ENCODE results near the gene EML6. TPM values are rescaled to one million over a fixed set of nuclear protein-coding genes. Genes with fewer than 3 reads are reported as not detected.
A peak's percentile ranks its signal among the peaks of the same experiment; 100 is the strongest.

The EML6 gene
- total RNA-seq, 1 experiment from 2014 or later = 1.5 TPM

GRCh38 chr2:55012672-55013484, 289.4 kb downstream of the EML6 start:
- no peak for TF ChIP-seq CTCF (conservative IDR thresholded peaks at IDR 0.05)
- peaks cover 36 to 56% of the 10 kb centered on the region in 2 experiments for H3K4me1 Mint-ChIP-seq

More at GRCh38 chr2:55012672-55013484, 289.4 kb downstream of the EML6 start:
- Histone ChIP-seq H3K27ac (ENCODE audit: insufficient read length, low read depth, low read length) (no peak overlapping the region), H2AFZ (ENCODE audit: low read length) (no peak overlapping the region), H2BK120ac (ENCODE audit: low read depth, low read length, poor library complexity, severe bottlenecking) (no peak overlapping the region), H2BK20ac (ENCODE audit: low read depth, low read length, poor library complexity, severe bottlenecking) (no peak overlapping the region), H3K23ac (ENCODE audit: insufficient read length, low read depth, low read length) (no peak overlapping the region), H2AK5ac (ENCODE audit: insufficient read length, low read length) (no peak overlapping the region), H3K9me3 (ENCODE audit: control insufficient read depth, low read depth, low read length) (no peaks in the 10 kb centered on the region), H3K23me2 (ENCODE audit: insufficient read length, low read depth, low read length, poor library complexity, severe bottlenecking) (no peaks in the 10 kb centered on the region), H3K56ac (ENCODE audit: insufficient read length, low read depth, low read length) (no peak overlapping the region), H3K27me3 (ENCODE audit: insufficient read depth, low read length) (no peaks in the 10 kb centered on the region), H3K14ac (ENCODE audit: insufficient read depth, low read length) (no peak overlapping the region), H4K20me1 (ENCODE audit: control insufficient read depth, insufficient read depth, insufficient read length) (no peaks in the 10 kb centered on the region), H2BK12ac (ENCODE audit: insufficient read length, low read depth, low read length) (no peak overlapping the region), H3K79me1 (ENCODE audit: insufficient read depth, low read depth, low read length, poor library complexity, severe bottlenecking) (peaks cover 5% of the 10 kb centered on the region), H4K91ac (ENCODE audit: insufficient read length, low read depth, low read length) (no peak overlapping the region), H4K5ac (ENCODE audit: insufficient read length, low read depth, low read length) (no peak overlapping the region), H3K4me2 (ENCODE audit: insufficient read depth, insufficient read length, low read length) (no peak overlapping the region), H2BK15ac (ENCODE audit: low read depth, low read length) (no peak overlapping the region), H3K4me1 (ENCODE audit: insufficient read depth, low read length) (peaks cover 3% of the 10 kb centered on the region; the same call in 1 of the 2 replicates), H3K18ac (ENCODE audit: insufficient read length, low read depth, low read length) (no peak overlapping the region), H3K79me2 (ENCODE audit: insufficient read depth, low read length) (peaks cover 37% of the 10 kb centered on the region), H4K8ac (replicated peaks; ENCODE audit: insufficient read length, low read depth, low read length) (no peak overlapping the region), H2BK5ac (ENCODE audit: insufficient read length, low read length) (no peak overlapping the region), H3K9ac (ENCODE audit: extremely low read depth, insufficient read length, low read length) (no peak overlapping the region), H3T11ph (ENCODE audit: low read length) (no peak overlapping the region), H3K4ac (ENCODE audit: low read depth, low read length) (no peak overlapping the region)
- no peaks in the 10 kb centered on the region for H3K27me3 Mint-ChIP-seq (ENCODE audit: low read depth)
- no peak for DNase-seq
- no CpG with 5 or more reads among the region's 2 CpGs for WGBS (ENCODE audit: extremely low coverage, insufficient read length, low lambda C conversion rate)
- no peaks in the 10 kb centered on the region for H3K36me3 Mint-ChIP-seq (ENCODE audit: insufficient read depth in 1 of 3, low read depth in 3 of 3)
- H3K9me3 Mint-ChIP-seq = no peaks in the 10 kb centered on the region
- no peak overlapping the region for H3K4me3 Mint-ChIP-seq
- peak overlapping the region in 1 of 3 experiments; percentile 43; a peak in 2 of 7 replicates for H3K27ac Mint-ChIP-seq
